A549 (cell line): ENCODE data around the gene RPRD1A. TPM values are rescaled to one million over a fixed set of nuclear protein-coding genes. Genes with fewer than 3 reads are reported as not detected.

Experiments used
- ATAC-seq, 2 experiments: fragments of 200-7000 bp in 1 of 2; fragments of >200 bp in 1 of 2; cut with Nextera tagmentation in 1 of 2; cut with Tn5 transposase in 1 of 2; 3 replicates each; pipeline versions ENCODE4 v1.8.0 to v1.9.1; 2018 to 2020; ENCODE audit warnings: mild to moderate bottlenecking in 1 of 2, moderate library complexity in 1 of 2
- CTCF ChIA-PET: fragments of 300-600 bp; sonication (Branson Sonifier 250); formaldehyde crosslinking; extraction: SDS; loops from one replicate; lab custom pipeline; 2021; ENCODE audit warnings: antibody characterized with exemption, inconsistent platforms; lab: Yijun Ruan, JAX
- POLR2A ChIA-PET: fragments of 350-600 bp; formaldehyde crosslinking; extraction: SDS; loops from one replicate; lab custom pipeline; 2021; ENCODE audit warnings: antibody characterized with exemption, inconsistent platforms; lab: Yijun Ruan, JAX
- DNase-seq, 2 experiments: peaks; one replicate each; pipeline versions ENCODE4 v3.0.0 to v3.0.0-alpha.2; 2011 to 2016; ENCODE audit warnings: low read depth in 1 of 2, low spot score in 1 of 2
- FAIRE-seq: peaks from 2 replicates; lab custom pipeline; 2011; peaks lifted over from hg19 to GRCh38; lab: Jason Lieb, UNC
- H3K27ac ChIP-seq, 2 experiments: fragments of >200 bp; sonication (Bioruptor Twin); formaldehyde crosslinking; 3 replicates each; pipeline ENCODE4 v1.5.1; 2016 to 2017
- H3K4me1 ChIP-seq: fragments of >200 bp; sonication (Bioruptor Twin); formaldehyde crosslinking; 3 replicates; pipeline ENCODE4 v1.6.1; 2016
- H3K4me2 ChIP-seq: fragments of >200 bp; sonication (Bioruptor Twin); formaldehyde crosslinking; 3 replicates; pipeline ENCODE4 v1.6.1; 2016
- H3K4me3 ChIP-seq: fragments of >200 bp; sonication (Bioruptor Twin); formaldehyde crosslinking; 3 replicates; pipeline ENCODE4 v1.5.1; 2016
- H3K9me3 ChIP-seq: fragments of >200 bp; sonication (Bioruptor Twin); formaldehyde crosslinking; 3 replicates; pipeline ENCODE4 v1.6.1; 2016
- ATOH8 ChIP-seq: fragments of 250-450 bp; sonication (Bioruptor Pico); IDR thresholded peaks from 2 replicates; pipeline ENCODE4 v1.5.0; 2020; ENCODE audit warnings: low read depth, mild to moderate bottlenecking, moderate library complexity
- BCL3 ChIP-seq: fragments of >200 bp; sonication (Bioruptor Twin); formaldehyde crosslinking; IDR thresholded peaks from 3 replicates; pipeline ENCODE4 v1.6.1; 2016
- CBX2 ChIP-seq: fragments of 200-600 bp; sonication (generic); IDR thresholded peaks from 2 replicates; pipeline ENCODE4 v1.6.1; 2016; ENCODE audit warnings: low read depth, mild to moderate bottlenecking, borderline replicate concordance
- CHD4 ChIP-seq: fragments of 200-600 bp; sonication (generic); IDR thresholded peaks from 2 replicates; pipeline ENCODE4 v1.6.1; 2016; ENCODE audit warnings: antibody characterized with exemption, mild to moderate bottlenecking, borderline replicate concordance
- E2F6 ChIP-seq: IDR thresholded peaks from 2 replicates; pipeline ENCODE4 v1.6.1; 2012; ENCODE audit warnings: low read depth, borderline replicate concordance
- EHF ChIP-seq: fragments of 250-450 bp; sonication (Bioruptor Pico); IDR thresholded peaks from 2 replicates; pipeline ENCODE4 v1.5.0; 2020; ENCODE audit warnings: mild to moderate bottlenecking
- EHMT2 ChIP-seq: fragments of 200-600 bp; sonication (generic); IDR thresholded peaks from 2 replicates; pipeline ENCODE4 v1.6.1; 2016; ENCODE audit warnings: antibody characterized with exemption, low read depth, mild to moderate bottlenecking, moderate library complexity
- EP300 ChIP-seq, 2 experiments: fragments of >200 bp; sonication (Bioruptor Twin); formaldehyde crosslinking; IDR thresholded peaks; 2 replicates in 1 of 2; 3 replicates in 1 of 2; pipeline ENCODE4 v1.6.1; 2016 to 2017
- ESRRA ChIP-seq: fragments of 150-350 bp; IDR thresholded peaks from 2 replicates; pipeline ENCODE4 v1.6.1; 2014; ENCODE audit warnings: mild to moderate bottlenecking, low read length, borderline replicate concordance
- FOXS1 ChIP-seq: fragments of 250-450 bp; sonication (Bioruptor Pico); IDR thresholded peaks from 2 replicates; pipeline ENCODE4 v1.5.0; 2020; ENCODE audit warnings: mild to moderate bottlenecking, moderate library complexity
- GATA3 ChIP-seq: IDR thresholded peaks from 2 replicates; pipeline ENCODE4 v1.6.1; 2012; ENCODE audit warnings: borderline replicate concordance
- HOXA7 ChIP-seq: fragments of 250-450 bp; sonication (Bioruptor Pico); IDR thresholded peaks from 2 replicates; pipeline ENCODE4 v1.5.0; 2020; ENCODE audit warnings: mild to moderate bottlenecking, moderate library complexity
- HOXB5 ChIP-seq: fragments of 250-450 bp; sonication (Bioruptor Pico); IDR thresholded peaks from 2 replicates; pipeline ENCODE4 v1.5.0; 2020; ENCODE audit warnings: mild to moderate bottlenecking, moderate library complexity
- KDM1A ChIP-seq: fragments of 200-600 bp; sonication (generic); IDR thresholded peaks from 2 replicates; pipeline ENCODE4 v1.6.1; 2016; ENCODE audit warnings: low read depth, mild to moderate bottlenecking
- MAFK ChIP-seq: fragments of 450-650 bp; IDR thresholded peaks from 2 replicates; pipeline ENCODE4 v1.6.1; 2014; ENCODE audit not compliant: partially characterized antibody
- PHF8 ChIP-seq: fragments of 200-600 bp; sonication (generic); IDR thresholded peaks from 2 replicates; pipeline ENCODE4 v1.6.1; 2016; ENCODE audit warnings: low read depth, mild to moderate bottlenecking, antibody characterized with exemption, moderate library complexity, borderline replicate concordance
- POLR2AphosphoS2 ChIP-seq: conservative IDR thresholded peaks from 2 replicates; pipeline ENCODE4 v1.6.1; 2012; ENCODE audit warnings: low read length, improper control_type of control experiment, inconsistent platforms
- RCOR1 ChIP-seq: fragments of 150-350 bp; IDR thresholded peaks from 2 replicates; pipeline ENCODE4 v1.6.1; 2014; ENCODE audit warnings: antibody characterized with exemption, low read length, low read depth
- RNF2 ChIP-seq: fragments of 200-600 bp; sonication (generic); IDR thresholded peaks from 2 replicates; pipeline ENCODE4 v1.6.1; 2016; ENCODE audit warnings: low read depth, mild to moderate bottlenecking, antibody characterized with exemption, moderate library complexity, borderline replicate concordance
- SMC3 ChIP-seq: fragments of >200 bp; sonication (Bioruptor Twin); formaldehyde crosslinking; IDR thresholded peaks from 3 replicates; pipeline ENCODE4 v1.6.1; 2018; ENCODE audit warnings: inconsistent platforms
- SREBF2 ChIP-seq: fragments of 450-650 bp; IDR thresholded peaks from 2 replicates; pipeline ENCODE4 v1.6.1; 2014; ENCODE audit warnings: mild to moderate bottlenecking, moderate library complexity
- TFCP2L1 ChIP-seq: fragments of 250-450 bp; sonication (Bioruptor Pico); IDR thresholded peaks from 2 replicates; pipeline ENCODE4 v1.5.0; 2021; ENCODE audit warnings: mild to moderate bottlenecking
- WGBS: methylation state at CpG from one replicate; pipeline ENCODE4 v1.1.6; 2017; ENCODE audit errors: missing lambda C conversion rate; 5-methylcytosine and 5-hydroxymethylcytosine counted together
- polyA plus RNA-seq, 4 experiments: library from polyadenylated mRNA; depleted of rRNA in 3 of 4; stranded (reverse); fragments of >200 nt; fragmentation: RNase III in 1 of 4; extraction: RNeasy Plus Mini Kit Qiagen cat#74134 plus additional on column Dnase treatment in 1 of 4; gene quantifications; 2 replicates in 3 of 4; 3 replicates in 1 of 4; pipeline ENCODE4 v1.2.3, GENCODE V29; 2011 to 2017
- TF ChIP-seq, protein P1 (sequence below): fragments of >200 bp; sonication (Bioruptor Twin); formaldehyde crosslinking; IDR thresholded peaks from 3 replicates; pipeline ENCODE4 v1.5.1; 2016
- TF ChIP-seq, protein P2 (sequence below): fragments of 450-650 bp; IDR thresholded peaks from 2 replicates; pipeline ENCODE4 v1.6.1; 2014; ENCODE audit warnings: antibody characterized with exemption

Gene RPRD1A
- polyA plus RNA-seq, 2 of the 4 experiments (the other 2 are of a cell fraction) = 25.8 to 58.2 TPM

DNA sequence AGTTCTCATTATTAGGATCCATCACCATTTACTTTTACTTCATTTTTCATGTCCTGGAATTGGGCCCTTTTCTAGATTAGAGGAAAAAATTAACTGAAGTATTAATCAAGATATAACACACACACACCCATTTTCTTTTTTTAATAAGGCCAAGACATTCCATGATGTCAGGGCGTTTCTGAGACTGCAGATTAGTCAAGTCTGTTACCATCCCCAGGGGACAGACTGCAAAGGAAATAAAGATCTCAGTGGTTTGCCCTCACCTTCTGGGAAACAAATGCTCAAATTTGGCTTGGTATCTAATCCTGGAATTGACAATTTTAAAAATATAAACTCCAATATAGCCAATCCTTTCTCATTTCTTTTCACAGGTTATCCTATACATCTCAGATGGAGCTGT, 67.4 kb downstream of the RPRD1A start:
- ATAC-seq (no peak), FAIRE-seq (no peak), DNase-seq (no peak)
- H3K4me3 ChIP-seq = no peak overlapping the region
- WGBS = 46% methylated on average over 1 of the region's 1 CpG
- ChIA-PET POLR2A (no interaction called here), CTCF (no interaction called here)
- no peaks in the 10 kb centered on the region for H3K9me3 ChIP-seq
- H3K4me1 ChIP-seq = no peaks in the 10 kb centered on the region
- TF ChIP-seq MAFK = no peak
- no peak for TF ChIP-seq GATA3
- TF ChIP-seq HOXB5 (CRISPR knock-in tag) = no peak
- TF ChIP-seq RNF2 = no peak
- no peak for TF ChIP-seq HOXA7 (CRISPR knock-in tag)
- no peak for TF ChIP-seq FOXS1 (CRISPR knock-in tag)
- TF ChIP-seq KDM1A = no peak
- no peak for TF ChIP-seq SMC3
- TF ChIP-seq E2F6 = no peak
- TF ChIP-seq EHF (CRISPR knock-in tag) = no peak
- TF ChIP-seq, protein P1, sequence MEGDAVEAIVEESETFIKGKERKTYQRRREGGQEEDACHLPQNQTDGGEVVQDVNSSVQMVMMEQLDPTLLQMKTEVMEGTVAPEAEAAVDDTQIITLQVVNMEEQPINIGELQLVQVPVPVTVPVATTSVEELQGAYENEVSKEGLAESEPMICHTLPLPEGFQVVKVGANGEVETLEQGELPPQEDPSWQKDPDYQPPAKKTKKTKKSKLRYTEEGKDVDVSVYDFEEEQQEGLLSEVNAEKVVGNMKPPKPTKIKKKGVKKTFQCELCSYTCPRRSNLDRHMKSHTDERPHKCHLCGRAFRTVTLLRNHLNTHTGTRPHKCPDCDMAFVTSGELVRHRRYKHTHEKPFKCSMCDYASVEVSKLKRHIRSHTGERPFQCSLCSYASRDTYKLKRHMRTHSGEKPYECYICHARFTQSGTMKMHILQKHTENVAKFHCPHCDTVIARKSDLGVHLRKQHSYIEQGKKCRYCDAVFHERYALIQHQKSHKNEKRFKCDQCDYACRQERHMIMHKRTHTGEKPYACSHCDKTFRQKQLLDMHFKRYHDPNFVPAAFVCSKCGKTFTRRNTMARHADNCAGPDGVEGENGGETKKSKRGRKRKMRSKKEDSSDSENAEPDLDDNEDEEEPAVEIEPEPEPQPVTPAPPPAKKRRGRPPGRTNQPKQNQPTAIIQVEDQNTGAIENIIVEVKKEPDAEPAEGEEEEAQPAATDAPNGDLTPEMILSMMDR = no peak
- TF ChIP-seq ATOH8 (CRISPR knock-in tag) = no peak
- TF ChIP-seq TFCP2L1 = no peak
- H3K4me2 ChIP-seq = no peak overlapping the region
- H3K27ac ChIP-seq = no peak overlapping the region

GRCh38 chr18:35998967-35999366, 68.4 kb downstream of the RPRD1A start:
- Histone ChIP-seq H3K9me3 (no peaks in the 10 kb centered on the region), H3K4me3 (no peak overlapping the region), H3K27ac (no peak overlapping the region), H3K4me2 (no peak overlapping the region), H3K4me1 (no peaks in the 10 kb centered on the region)
- ChIA-PET CTCF (interaction anchor here (1.1 to 1.2 kb wide), 2 partner anchors 19 to 243 kb away, joined by 3 read pairs; no protein-coding TSS in a partner anchor), POLR2A (no interaction called here)
- 80% methylated on average over 1 of the region's 1 CpG for WGBS
- FAIRE-seq (no peak), DNase-seq (peak in 1 of 2 experiments; percentile 16), ATAC-seq (peak; percentile 64 to 73; a peak in 3 of 6 replicates)
- TF ChIP-seq ESRRA = no peak
- no peak for TF ChIP-seq EHF (CRISPR knock-in tag)
- TF ChIP-seq KDM1A = no peak
- no peak for TF ChIP-seq POLR2AphosphoS2
- TF ChIP-seq GATA3 = no peak
- no peak for TF ChIP-seq HOXB5 (CRISPR knock-in tag)
- TF ChIP-seq SREBF2 = no peak
- no peak for TF ChIP-seq RCOR1
- no peak for TF ChIP-seq EP300 (IDR thresholded peaks at IDR 0.05)
- no peak for TF ChIP-seq E2F6
- TF ChIP-seq CHD4 = no peak
- TF ChIP-seq PHF8 = no peak

DNA sequence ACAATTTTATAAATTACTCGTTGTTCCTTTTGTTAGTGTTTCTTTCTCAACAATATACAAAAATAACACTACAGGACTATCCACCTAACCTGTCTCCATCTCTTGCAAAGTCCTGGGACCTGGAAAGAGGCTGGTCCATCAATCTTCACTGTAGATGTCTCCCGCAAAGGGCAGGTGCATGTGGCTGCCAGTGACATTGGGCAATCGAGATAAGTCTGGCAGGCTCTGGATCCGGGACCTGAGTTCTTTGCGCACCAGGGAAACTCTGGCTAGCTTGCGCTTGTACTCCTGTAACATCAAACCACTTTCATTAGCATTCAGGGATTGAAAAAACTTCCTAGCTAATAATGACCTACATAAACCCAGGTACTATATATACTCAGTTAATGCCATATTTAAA, 74.3 kb downstream of the RPRD1A start:
- no peak for FAIRE-seq
- Histone ChIP-seq H3K27ac (no peak overlapping the region), H3K4me1 (no peaks in the 10 kb centered on the region), H3K4me3 (no peak overlapping the region), H3K9me3 (no peaks in the 10 kb centered on the region), H3K4me2 (no peak overlapping the region)
- ChIA-PET POLR2A (no interaction called here), CTCF (no interaction called here)
- WGBS = 88% methylated on average over 4 of the region's 6 CpGs
- no peak for DNase-seq
- no peak for TF ChIP-seq E2F6
- TF ChIP-seq, protein P2, sequence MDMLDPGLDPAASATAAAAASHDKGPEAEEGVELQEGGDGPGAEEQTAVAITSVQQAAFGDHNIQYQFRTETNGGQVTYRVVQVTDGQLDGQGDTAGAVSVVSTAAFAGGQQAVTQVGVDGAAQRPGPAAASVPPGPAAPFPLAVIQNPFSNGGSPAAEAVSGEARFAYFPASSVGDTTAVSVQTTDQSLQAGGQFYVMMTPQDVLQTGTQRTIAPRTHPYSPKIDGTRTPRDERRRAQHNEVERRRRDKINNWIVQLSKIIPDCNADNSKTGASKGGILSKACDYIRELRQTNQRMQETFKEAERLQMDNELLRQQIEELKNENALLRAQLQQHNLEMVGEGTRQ = no peak
- TF ChIP-seq EP300 (IDR thresholded peaks at IDR 0.05) = no peak
- no peak for TF ChIP-seq EHMT2
- no peak for TF ChIP-seq CBX2
- no peak for TF ChIP-seq POLR2AphosphoS2
- no peak for TF ChIP-seq RCOR1
- TF ChIP-seq BCL3 = no peak
- TF ChIP-seq SREBF2 = no peak
- TF ChIP-seq FOXS1 (CRISPR knock-in tag) = no peak
- TF ChIP-seq ATOH8 (CRISPR knock-in tag) = no peak
- no peak for ATAC-seq
